IMR-90 (cell line): ENCODE measurements around the gene LYPD3. TPM values are rescaled to one million over a fixed set of nuclear protein-coding genes. Genes with fewer than 3 reads are reported as not detected.

ENCODE experiments used
- ATAC-seq: fragments of 200-7000 bp; cut with Tn5 transposase; 2 replicates; pipeline ENCODE4 v1.9.1; 2020; ENCODE audit warnings: low read depth, mild to moderate bottlenecking, moderate library complexity
- BruUV-seq: library from RNA; stranded (reverse); fragments of 400-500 nt; replicated peaks from 2 replicates; lab custom pipeline; 2021; lab: Mats Ljungman, UMichigan
- CTCF ChIA-PET: fragments of 300-600 bp; formaldehyde crosslinking; extraction: SDS; loops from one replicate; lab custom pipeline; 2021; ENCODE audit warnings: antibody characterized with exemption; lab: Yijun Ruan, JAX
- POLR2A ChIA-PET: fragments of 300-600 bp; sonication (Branson Sonifier 250); formaldehyde crosslinking; loops from one replicate; lab custom pipeline; 2022; ENCODE audit warnings: antibody characterized with exemption; ENCODE audit not compliant: unreplicated experiment; lab: Charles Lee
- DNase-seq: peaks from one replicate; pipeline ENCODE4 v3.0.0; 2013
- H2AFZ ChIP-seq: replicated peaks from 2 replicates; pipeline ENCODE3; 2013; ENCODE audit warnings: low read length, mild to moderate bottlenecking; ENCODE audit not compliant: poor library complexity
- H2AK5ac ChIP-seq: 2 replicates; pipeline ENCODE4 v1.6.1; 2013; ENCODE audit warnings: low read depth, low read length, inconsistent platforms
- H2AK9ac ChIP-seq: replicated peaks from 2 replicates; pipeline ENCODE3; 2013; ENCODE audit warnings: mild to moderate bottlenecking, low read depth, low read length, moderate library complexity; ENCODE audit not compliant: poor library complexity
- H2BK120ac ChIP-seq: 2 replicates; pipeline ENCODE4 v1.6.1; 2013; ENCODE audit warnings: low read depth, low read length, inconsistent platforms
- H2BK15ac ChIP-seq: 3 replicates; pipeline ENCODE4 v1.6.1; 2013; ENCODE audit warnings: low read depth, low read length, inconsistent platforms
- H2BK20ac ChIP-seq: 2 replicates; pipeline ENCODE4 v1.6.1; 2013; ENCODE audit warnings: low read depth, mild to moderate bottlenecking, inconsistent platforms, low read length, moderate library complexity
- H2BK5ac ChIP-seq: 2 replicates; pipeline ENCODE4 v1.6.1; 2013; ENCODE audit warnings: mild to moderate bottlenecking, low read depth, low read length, inconsistent platforms; ENCODE audit not compliant: poor library complexity, severe bottlenecking
- H3K14ac ChIP-seq: replicated peaks from 2 replicates; pipeline ENCODE4 v1.6.1; 2013; ENCODE audit warnings: low read depth, low read length, inconsistent platforms
- H3K18ac ChIP-seq: 2 replicates; pipeline ENCODE4 v1.6.1; 2013; ENCODE audit warnings: low read depth, low read length, control low read depth
- H3K23ac ChIP-seq: 2 replicates; pipeline ENCODE4 v1.6.1; 2013; ENCODE audit warnings: low read depth, low read length, inconsistent platforms
- H3K27ac ChIP-seq: 2 replicates; pipeline ENCODE4 v1.5.1; 2013; ENCODE audit warnings: mild to moderate bottlenecking, control low read depth, low read length; ENCODE audit not compliant: insufficient read depth
- H3K27me3 ChIP-seq: 2 replicates; pipeline ENCODE4 v1.6.1; 2013; ENCODE audit warnings: low read length; ENCODE audit not compliant: control insufficient read depth, insufficient read depth
- H3K36me3 ChIP-seq: 2 replicates; pipeline ENCODE4 v1.6.1; 2013; ENCODE audit warnings: low read length, mixed read lengths; ENCODE audit not compliant: control insufficient read depth, insufficient read depth
- H3K4ac ChIP-seq: 2 replicates; pipeline ENCODE4 v1.6.1; 2013; ENCODE audit warnings: low read depth, low read length, inconsistent platforms
- H3K4me1 ChIP-seq: 2 replicates; pipeline ENCODE4 v1.6.1; 2013; ENCODE audit warnings: low read length, mixed read lengths; ENCODE audit not compliant: control insufficient read depth, insufficient read depth
- H3K4me2 ChIP-seq: 2 replicates; pipeline ENCODE4 v1.6.1; 2013; ENCODE audit warnings: low read depth, mild to moderate bottlenecking, control low read depth, low read length, moderate library complexity
- H3K4me3 ChIP-seq: 2 replicates; pipeline ENCODE4 v1.5.1; 2013; ENCODE audit warnings: low read depth, mild to moderate bottlenecking, control low read depth, low read length, moderate library complexity; ENCODE audit not compliant: insufficient read depth
- H3K56ac ChIP-seq: 2 replicates; pipeline ENCODE4 v1.6.1; 2013; ENCODE audit warnings: low read length, inconsistent platforms; ENCODE audit not compliant: insufficient read depth; ENCODE audit errors: extremely low read depth
- H3K79me1 ChIP-seq, 2 experiments: 2 replicates each; pipeline ENCODE4 v1.6.1; 2013; ENCODE audit warnings: low read length in 2 of 2, inconsistent platforms in 1 of 2, low read depth in 1 of 2
- H3K9ac ChIP-seq: 2 replicates; pipeline ENCODE4 v1.6.1; 2013; ENCODE audit warnings: low read depth, low read length, control low read depth
- H3K9me1 ChIP-seq: 2 replicates; pipeline ENCODE4 v1.6.1; 2013; ENCODE audit warnings: low read length, inconsistent platforms; ENCODE audit not compliant: insufficient read depth
- H3K9me3 ChIP-seq: 2 replicates; pipeline ENCODE4 v1.6.1; 2013; ENCODE audit warnings: low read length; ENCODE audit not compliant: control insufficient read depth, insufficient read depth
- H4K20me1 ChIP-seq: 2 replicates; pipeline ENCODE4 v1.6.1; 2013; ENCODE audit warnings: low read length, inconsistent platforms; ENCODE audit not compliant: insufficient read depth
- H4K5ac ChIP-seq: 2 replicates; pipeline ENCODE4 v1.6.1; 2013; ENCODE audit warnings: mild to moderate bottlenecking, low read depth, low read length, control low read depth
- H4K8ac ChIP-seq, 2 experiments: 2 replicates each; pipeline ENCODE4 v1.6.1; 2013; ENCODE audit warnings: low read depth in 2 of 2, low read length in 2 of 2, control low read depth in 1 of 2, inconsistent platforms in 1 of 2
- H4K91ac ChIP-seq: 2 replicates; pipeline ENCODE4 v1.6.1; 2013; ENCODE audit warnings: low read depth, low read length, inconsistent platforms; ENCODE audit not compliant: insufficient read depth
- CHD1 ChIP-seq: IDR thresholded peaks from 2 replicates; pipeline ENCODE4 v1.6.1; 2012; ENCODE audit warnings: low read depth, low read length, improper control_type of control experiment
- FOS ChIP-seq: fragments of 150-350 bp; IDR thresholded peaks from 2 replicates; pipeline ENCODE4 v1.6.1; 2016; ENCODE audit warnings: low read depth, low read length
- MAFK ChIP-seq: IDR thresholded peaks from 2 replicates; pipeline ENCODE4 v1.6.1; 2012; ENCODE audit warnings: low read depth, low read length, improper control_type of control experiment
- MAZ ChIP-seq: IDR thresholded peaks from 2 replicates; pipeline ENCODE4 v1.6.1; 2012; ENCODE audit warnings: low read depth, mild to moderate bottlenecking, low read length, improper control_type of control experiment, moderate library complexity, borderline replicate concordance
- RFX5 ChIP-seq: IDR thresholded peaks from 2 replicates; pipeline ENCODE4 v1.8.0; 2012; ENCODE audit warnings: low read depth, mild to moderate bottlenecking, low read length, moderate library complexity
- USF2 ChIP-seq: fragments of 150-350 bp; IDR thresholded peaks from 2 replicates; pipeline ENCODE4 v1.6.1; 2017; ENCODE audit warnings: mild to moderate bottlenecking, antibody characterized with exemption, low read length, low read depth
- WGBS, 2 experiments: methylation state at CpG; one replicate each; pipeline versions ENCODE4 v1.1.5 to v1.1.7; 2013; ENCODE audit warnings: missing lambda C conversion rate in 2 of 2; ENCODE audit not compliant: insufficient read length in 1 of 2; ENCODE audit errors: extremely low coverage in 2 of 2; 5-methylcytosine and 5-hydroxymethylcytosine counted together
- dilution Hi-C: fragments of 300-500 bp; cut with HindIII; formaldehyde crosslinking; loops from one replicate; pipeline ENCODE4 v1.14.3; 2018; ENCODE audit warnings: low sequenced_read_pairs; ENCODE audit not compliant: unreplicated experiment
- in situ Hi-C: fragments of 300-500 bp; cut with MboI; formaldehyde crosslinking; loops from 3 replicates; pipeline ENCODE4 v1.14.3; 2019; ENCODE audit warnings: low sequenced_read_pairs, inconsistent platforms, mixed read lengths
- intact Hi-C: fragments of 100-400 bp; cut with micrococcal nuclease; formaldehyde crosslinking; loops from 2 replicates; pipeline ENCODE4 v1.10.0; 2022
- polyA plus RNA-seq, 3 experiments: library from polyadenylated mRNA; depleted of rRNA; stranded (reverse); fragments of >200 nt; gene quantifications; 2 replicates each; pipeline ENCODE4 v1.2.3, GENCODE V29; 2012; ENCODE audit warnings: low replicate concordance in 1 of 3
- total RNA-seq: library from RNA; depleted of rRNA; stranded (reverse); fragments of >200 nt; gene quantifications from 2 replicates; pipeline ENCODE4 v1.2.3, GENCODE V29; 2012

LYPD3 gene
- total and polyA plus RNA-seq, 2 of the 4 experiments (the other 2 are of a cell fraction): 0.18 to 1.1 TPM

- Histone ChIP-seq H2AFZ (no peak overlapping the region), H3K4me3 (no peak overlapping the region), H3K9me1 (no peaks in the 10 kb centered on the region), H4K5ac (no peak overlapping the region), H4K91ac (no peak overlapping the region), H2AK5ac (no peak overlapping the region), H3K36me3 (no peaks in the 10 kb centered on the region), H3K27me3 (peaks cover 25% of the 10 kb centered on the region), H2BK120ac (no peak overlapping the region), H3K56ac (no peak overlapping the region), H4K20me1 (no peaks in the 10 kb centered on the region), H3K4me1 (no peaks in the 10 kb centered on the region), H2BK15ac (no peak overlapping the region), H3K23ac (no peak overlapping the region), H3K9me3 (no peaks in the 10 kb centered on the region), H3K18ac (no peak overlapping the region), H3K4ac (no peak overlapping the region), H3K9ac (no peak overlapping the region), H3K27ac (no peak overlapping the region), H3K79me1 (no peaks in the 10 kb centered on the region), H2AK9ac (no peak overlapping the region), H2BK5ac (no peak overlapping the region), H4K8ac (no peak overlapping the region), H3K4me2 (no peak overlapping the region), H2BK20ac (no peak overlapping the region), H3K14ac (no peak overlapping the region)
- no CpG with 5 or more reads among the region's 2 CpGs for WGBS, 2 experiments
- CTCF ChIA-PET: interaction anchor here (1.0 to 2.2 kb wide), 2 partner anchors 11 to 97 kb away, joined by 3 to 8 read pairs; no protein-coding TSS in a partner anchor
- TF ChIP-seq MAZ (no peak), RFX5 (no peak), FOS (no peak), USF2 (no peak), CHD1 (no peak), MAFK (no peak)
- ATAC-seq (no peak), DNase-seq (no peak)
- BruUV-seq: no TSS peak
- in situ Hi-C loops (loop anchor here (10.0 kb wide), 1 partner anchor 317 kb away; no protein-coding TSS in a partner anchor), dilution Hi-C loops (no loop called here), intact Hi-C loops (loop anchor here (10.0 kb wide), 1 partner anchor 147 kb away; no protein-coding TSS in a partner anchor)
- POLR2A ChIA-PET: no interaction called here
Measured at GRCh38 chr19:43422000-43422688, 43.3 kb downstream of the LYPD3 start.
